Measurements from ENCODE around the gene TOMM40.

Gene TOMM40

DNA sequence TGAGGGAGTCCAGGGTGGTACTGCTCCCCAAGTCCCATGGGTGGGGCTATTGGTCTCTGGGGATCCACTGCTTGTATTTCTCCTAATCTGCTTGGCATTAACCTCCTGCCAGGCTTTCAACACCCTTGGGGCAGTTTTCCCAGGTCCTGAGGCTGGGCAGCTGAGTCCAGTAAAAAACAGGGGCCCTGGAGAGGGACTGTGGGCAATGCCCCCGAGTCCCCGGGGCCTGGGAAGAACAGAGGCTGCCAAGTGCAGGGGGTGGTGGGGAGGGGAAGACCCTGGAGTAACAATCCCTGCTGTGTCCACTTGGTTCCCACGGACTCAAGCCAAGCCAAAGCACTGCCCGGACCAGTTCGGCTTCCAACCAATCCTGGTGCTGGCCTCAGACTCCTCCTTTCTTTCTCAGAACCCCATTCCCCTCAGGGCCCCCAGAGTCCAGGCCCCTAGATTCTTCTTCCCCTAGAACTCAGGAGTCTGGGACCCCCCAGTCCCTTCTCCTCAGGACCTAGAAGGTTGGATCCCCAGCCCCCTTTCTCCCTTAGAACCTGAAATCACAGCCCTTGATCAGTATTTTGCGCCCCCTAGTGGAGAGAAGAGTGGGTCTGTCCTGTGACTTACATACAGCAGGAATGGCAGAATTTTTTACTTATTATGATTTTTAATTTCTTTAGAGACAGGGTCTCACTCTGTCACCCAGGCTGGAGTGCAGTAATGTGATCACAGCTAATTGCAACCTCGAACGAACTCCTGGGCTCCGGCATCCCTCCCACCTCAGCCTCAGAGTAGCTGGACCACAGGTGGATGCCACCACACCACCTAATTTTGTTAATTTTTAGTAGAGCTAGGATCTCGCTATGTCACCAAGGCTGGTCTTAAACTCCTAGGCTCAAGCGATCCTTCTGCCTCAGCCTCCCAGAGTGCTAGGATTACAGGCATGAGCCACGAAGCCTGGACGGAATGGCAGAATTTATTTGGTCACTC lies 60.4 kb downstream of the TOMM40 start:
- WGBS, 2 experiments = 62 to 71% methylated on average over 12 to 13 of the region's 13 CpGs
- Histone ChIP-seq H3K4me3 (ENCODE audit: insufficient read depth, low read depth, low read length) (no peak overlapping the region), H3K36me3 (ENCODE audit: control insufficient read depth, insufficient read depth, low read length) (no peaks in the 10 kb centered on the region), H3K9me3 (ENCODE audit: control insufficient read depth, low read length) (no peaks in the 10 kb centered on the region), H3K4me1 (ENCODE audit: control insufficient read depth, insufficient read depth, low read length) (peaks cover 8% of the 10 kb centered on the region), H3K27ac (ENCODE audit: insufficient read depth, low read depth, low read length, poor library complexity, severe bottlenecking) (no peak overlapping the region), H3K27me3 (ENCODE audit: control insufficient read depth, insufficient read depth, low read length, poor library complexity, severe bottlenecking) (no peaks in the 10 kb centered on the region)

Measured in ectodermal cell (in vitro differentiated cells).